Neural cell (in vitro differentiated cells): Measurements from ENCODE around the gene MTX3. TPM values are rescaled to one million over a fixed set of nuclear protein-coding genes. Genes with fewer than 3 reads are reported as not detected.

Experiments used
- H2AFZ ChIP-seq: fragments of 200-600, 300-800 bp; sonication (generic), shearing (Covaris generic); 2 replicates; pipeline ENCODE4 v1.6.0; 2014; ENCODE audit warnings: low read depth, mild to moderate bottlenecking, antibody characterized with exemption, low read length, moderate library complexity
- H3F3A ChIP-seq: fragments of 200-600 bp; shearing (Covaris generic); 2 replicates; pipeline ENCODE4 v1.6.1; 2016; ENCODE audit warnings: mild to moderate bottlenecking, moderate library complexity, mixed read lengths, antibody characterized with exemption, low read length; ENCODE audit not compliant: insufficient read depth, poor library complexity, severe bottlenecking
- H3K27ac ChIP-seq: fragments of 200-600, 300-800 bp; sonication (generic), shearing (Covaris generic); 2 replicates; pipeline ENCODE4 v1.5.1; 2014; ENCODE audit warnings: mild to moderate bottlenecking, low read length, moderate library complexity
- H3K27me3 ChIP-seq: fragments of 300-800, 200-600 bp; sonication (generic), shearing (Covaris generic); 2 replicates; pipeline ENCODE4 v1.6.0; 2014; ENCODE audit warnings: mild to moderate bottlenecking, low read depth, low read length, moderate library complexity; ENCODE audit not compliant: insufficient read depth
- H3K36me3 ChIP-seq: fragments of 300-800, 200-600 bp; sonication (generic), shearing (Covaris generic); 2 replicates; pipeline ENCODE4 v1.5.1; 2014; ENCODE audit warnings: mild to moderate bottlenecking, antibody characterized with exemption, low read length, moderate library complexity; ENCODE audit not compliant: insufficient read depth
- H3K4me2 ChIP-seq: fragments of 300-800, 200-600 bp; sonication (generic), shearing (Covaris generic); 2 replicates; pipeline ENCODE4 v1.6.0; 2014; ENCODE audit warnings: mild to moderate bottlenecking, low read length
- H3K4me3 ChIP-seq: fragments of 300-800, 200-600 bp; sonication (generic), shearing (Covaris generic); 2 replicates; pipeline ENCODE4 v1.5.1; 2014; ENCODE audit warnings: mild to moderate bottlenecking, low read length, moderate library complexity
- H3K79me2 ChIP-seq: fragments of 200-600 bp; shearing (Covaris generic); replicated peaks from 2 replicates; pipeline ENCODE4 v1.6.0; 2014; ENCODE audit warnings: mild to moderate bottlenecking, low read length, moderate library complexity; ENCODE audit not compliant: insufficient read depth
- H3K9ac ChIP-seq: fragments of 300-800, 200-600 bp; sonication (generic), shearing (Covaris generic); 2 replicates; pipeline ENCODE4 v1.6.1; 2016; ENCODE audit warnings: mild to moderate bottlenecking, low read length, mixed read lengths
- H3K9me2 ChIP-seq: fragments of 200-600 bp; shearing (Covaris generic); 2 replicates; pipeline ENCODE4 v1.6.1; 2016; ENCODE audit warnings: mild to moderate bottlenecking, low read length, mixed read lengths; ENCODE audit not compliant: insufficient read depth
- H3K9me3 ChIP-seq: fragments of 200-600, 300-800 bp; sonication (generic), shearing (Covaris generic); 2 replicates; pipeline ENCODE4 v1.6.1; 2016; ENCODE audit warnings: mild to moderate bottlenecking, mixed run types, low read length, moderate library complexity, mixed read lengths
- H4K20me1 ChIP-seq: fragments of 200-600 bp; shearing (Covaris generic); 2 replicates; pipeline ENCODE4 v1.6.1; 2016; ENCODE audit warnings: mild to moderate bottlenecking, mixed run types; ENCODE audit not compliant: insufficient read depth
- CTCF ChIP-seq: fragments of 450-650 bp; IDR thresholded peaks from 2 replicates; pipeline ENCODE4 v1.5.1; 2014; ENCODE audit warnings: antibody characterized with exemption, mild to moderate bottlenecking, moderate library complexity; ENCODE audit not compliant: poor library complexity, severe bottlenecking
- EP300 ChIP-seq: fragments of 450-650 bp; conservative IDR thresholded peaks from 2 replicates; pipeline ENCODE4 v1.6.1; 2014; ENCODE audit warnings: antibody characterized with exemption, mild to moderate bottlenecking, moderate library complexity; ENCODE audit not compliant: poor library complexity, severe bottlenecking
- EZH2 ChIP-seq: fragments of 200-600, 300-800 bp; shearing (Covaris generic), sonication (generic); IDR thresholded peaks from 2 replicates; pipeline ENCODE4 v1.6.1; 2014; ENCODE audit warnings: antibody characterized with exemption, low read length, borderline replicate concordance, mild to moderate bottlenecking; ENCODE audit not compliant: insufficient read depth, poor library complexity, severe bottlenecking
- MXI1 ChIP-seq: fragments of 450-650 bp; conservative IDR thresholded peaks from 2 replicates; pipeline ENCODE4 v1.6.1; 2014; ENCODE audit warnings: antibody characterized with exemption, mild to moderate bottlenecking; ENCODE audit not compliant: poor library complexity, severe bottlenecking
- POLR2AphosphoS5 ChIP-seq: IDR thresholded peaks from 2 replicates; pipeline ENCODE4 v1.6.1; 2012
- RAD21 ChIP-seq: fragments of 450-650 bp; conservative IDR thresholded peaks from 2 replicates; pipeline ENCODE4 v1.6.1; 2014; ENCODE audit warnings: antibody characterized with exemption, mild to moderate bottlenecking, moderate library complexity
- REST ChIP-seq: IDR thresholded peaks from 2 replicates; pipeline ENCODE4 v1.6.1; 2012; ENCODE audit warnings: borderline replicate concordance
- SMC3 ChIP-seq: fragments of 450-650 bp; conservative IDR thresholded peaks from 2 replicates; pipeline ENCODE4 v1.6.1; 2014; ENCODE audit warnings: antibody characterized with exemption, mild to moderate bottlenecking, moderate library complexity; ENCODE audit not compliant: poor library complexity
- TAF1 ChIP-seq: IDR thresholded peaks from 2 replicates; pipeline ENCODE4 v1.6.1; 2012; ENCODE audit warnings: low read depth
- polyA plus RNA-seq: library from polyadenylated mRNA; depleted of rRNA; stranded (reverse); fragments of >200 nt; gene quantifications from 2 replicates; pipeline ENCODE4 v1.2.3, GENCODE V29; 2014

The MTX3 gene
- polyA plus RNA-seq, 1 donor from 2014 or later, result 20.8 TPM

GRCh38 chr5:79954620-79955019, 36.4 kb downstream of the MTX3 start:
- H4K20me1 ChIP-seq, result no peaks in the 10 kb centered on the region
- H3K4me2 ChIP-seq, result no peak overlapping the region
- H3K27me3 ChIP-seq, result no peaks in the 10 kb centered on the region
- H3K79me2 ChIP-seq, result no peaks in the 10 kb centered on the region
- no peaks in the 10 kb centered on the region for H3K36me3 ChIP-seq
- no peaks in the 10 kb centered on the region for H3K9me2 ChIP-seq
- no peak overlapping the region for H3K4me3 ChIP-seq
- H2AFZ ChIP-seq, result no peak overlapping the region
- TF ChIP-seq MXI1, result no peak
- no peak for TF ChIP-seq EZH2
- TF ChIP-seq RAD21, result no peak
- TF ChIP-seq REST, result no peak
- TF ChIP-seq SMC3, result no peak
- no peaks in the 10 kb centered on the region for H3F3A ChIP-seq
- no peaks in the 10 kb centered on the region for H3K9me3 ChIP-seq
- no peak overlapping the region for H3K9ac ChIP-seq
- no peak overlapping the region for H3K27ac ChIP-seq

- no peak overlapping the region for H3K4me2 ChIP-seq
- no peaks in the 10 kb centered on the region for H3K79me2 ChIP-seq
- no peaks in the 10 kb centered on the region for H4K20me1 ChIP-seq
- H3K9ac ChIP-seq, result no peak overlapping the region
- no peak overlapping the region for H3K4me3 ChIP-seq
- H3K27me3 ChIP-seq, result no peaks in the 10 kb centered on the region
- H3F3A ChIP-seq, result no peaks in the 10 kb centered on the region
- H3K36me3 ChIP-seq, result no peaks in the 10 kb centered on the region
- H3K27ac ChIP-seq, result no peak overlapping the region
- no peaks in the 10 kb centered on the region for H3K9me3 ChIP-seq
- no peak for TF ChIP-seq SMC3
- no peak for TF ChIP-seq EP300
- TF ChIP-seq RAD21, result no peak
- no peak for TF ChIP-seq TAF1
- no peak for TF ChIP-seq CTCF
- TF ChIP-seq EZH2, result no peak
- no peak for TF ChIP-seq MXI1
- TF ChIP-seq REST, result no peak
- no peak for TF ChIP-seq POLR2AphosphoS5
- H3K9me2 ChIP-seq, result no peaks in the 10 kb centered on the region
- H2AFZ ChIP-seq, result no peak overlapping the region
These were observed 43.5 kb downstream of the MTX3 start for GRCh38 chr5:79947567-79947966.
